Measurements from ENCODE around the gene NGRN.
A peak's percentile ranks its signal among the peaks of the same experiment; 100 is the strongest.

NGRN gene

GRCh38 chr15:90320062-90320884, 54.8 kb downstream of the NGRN start:
- DNase-seq: peak; percentile 80

GRCh38 chr15:90320885-90321278, 55.4 kb downstream of the NGRN start:
- no peak for DNase-seq

Data from CD4-positive, alpha-beta T cell treated with Interleukin-21 for 1 hour (primary cell).